ENCODE data around the gene MAP4. TPM values are rescaled to one million over a fixed set of nuclear protein-coding genes. Genes with fewer than 3 reads are reported as not detected.
A peak's percentile ranks its signal among the peaks of the same experiment; 100 is the strongest.
"Not testable (repeated sequence)": the region's sequence is repeated elsewhere in the genome, so short reads cannot be mapped to it uniquely, and the experiment has no call there.

Gene MAP4
- total RNA-seq, 1 experiment from 2014 or later: 55.2 TPM

GRCh38 chr3:47910233-47910632 is 106.0 kb downstream of the MAP4 start:
- in situ Hi-C loops (cut with HindIII; ENCODE audit: low sequenced_read_pairs): no loop called here
- DNase-seq (ENCODE audit: low spot score): peak; percentile 19

DNA sequence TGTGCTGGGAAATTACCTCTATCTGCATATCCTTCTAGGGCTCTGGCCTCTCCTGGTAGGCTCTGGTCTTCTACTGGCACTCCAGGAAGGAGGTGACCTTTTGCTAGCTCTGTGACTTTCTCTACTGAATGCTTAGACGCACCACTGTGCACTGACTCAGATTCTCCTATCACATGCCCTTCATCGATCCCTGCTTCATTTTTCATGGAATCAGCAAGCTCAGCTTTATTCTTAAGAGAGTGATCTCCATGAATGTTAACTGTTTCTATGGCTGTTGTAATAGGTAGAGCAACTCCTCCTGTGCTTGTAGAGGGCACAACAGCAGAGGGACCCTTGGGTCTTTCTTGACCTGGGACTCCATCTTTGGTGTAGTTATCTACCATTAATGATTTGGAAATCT is 106.6 kb downstream of the MAP4 start:
- in situ Hi-C loops (cut with HindIII; ENCODE audit: low sequenced_read_pairs): no loop called here
- DNase-seq (ENCODE audit: low spot score): no peak

DNA sequence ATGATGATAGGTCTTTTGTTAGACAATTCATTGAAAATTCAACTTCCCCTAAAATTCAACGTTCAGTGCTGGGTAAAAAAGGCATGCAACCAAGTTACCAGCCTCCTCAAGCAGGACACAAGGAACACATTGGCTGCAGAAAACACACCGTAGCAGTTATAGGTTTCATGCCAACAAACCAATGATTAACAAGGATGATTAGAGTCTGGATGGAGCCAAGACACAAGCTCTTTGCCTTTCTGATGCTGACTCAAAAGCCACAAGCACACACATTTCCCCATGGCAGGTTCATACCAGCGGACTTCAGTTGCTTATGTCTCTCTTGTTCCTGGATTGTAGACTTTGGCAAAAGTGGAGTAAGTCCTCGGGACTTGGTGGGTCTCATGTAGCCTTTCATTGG is 107.5 kb downstream of the MAP4 start:
- in situ Hi-C loops (cut with HindIII; ENCODE audit: low sequenced_read_pairs): no loop called here
- DNase-seq (ENCODE audit: low spot score): no peak

- in situ Hi-C loops (cut with HindIII; ENCODE audit: low sequenced_read_pairs): no loop called here
- no peak for DNase-seq (ENCODE audit: low spot score)
Measured at GRCh38 chr3:47907784-47908183, 108.4 kb downstream of the MAP4 start.

- in situ Hi-C loops (cut with HindIII; ENCODE audit: low sequenced_read_pairs): loop anchor here (5.0 kb wide), 1 partner anchor 80 kb away; no protein-coding TSS in a partner anchor
- no peak for DNase-seq (ENCODE audit: low spot score)
Measured at GRCh38 chr3:47902746-47903145, 113.5 kb downstream of the MAP4 start.

- no peak for DNase-seq (ENCODE audit: low spot score)
- in situ Hi-C loops (cut with HindIII; ENCODE audit: low sequenced_read_pairs): loop anchor here (5.0 kb wide), 1 partner anchor 81 kb away; no protein-coding TSS in a partner anchor
Measured at GRCh38 chr3:47901280-47901833, 114.9 kb downstream of the MAP4 start.

GRCh38 chr3:47899495-47900108 is 116.6 kb downstream of the MAP4 start:
- no peak for DNase-seq (ENCODE audit: low spot score)
- in situ Hi-C loops (cut with HindIII; ENCODE audit: low sequenced_read_pairs): loop anchor here (5.0 kb wide), 1 partner anchor 83 kb away; no protein-coding TSS in a partner anchor

- in situ Hi-C loops (cut with HindIII; ENCODE audit: low sequenced_read_pairs): no loop called here
- no peak for DNase-seq (ENCODE audit: low spot score)
Measured at GRCh38 chr3:47897954-47898353, 118.3 kb downstream of the MAP4 start.

GRCh38 chr3:47896736-47897135 is 119.5 kb downstream of the MAP4 start:
- in situ Hi-C loops (cut with HindIII; ENCODE audit: low sequenced_read_pairs): no loop called here
- no peak for DNase-seq (ENCODE audit: low spot score)

DNA sequence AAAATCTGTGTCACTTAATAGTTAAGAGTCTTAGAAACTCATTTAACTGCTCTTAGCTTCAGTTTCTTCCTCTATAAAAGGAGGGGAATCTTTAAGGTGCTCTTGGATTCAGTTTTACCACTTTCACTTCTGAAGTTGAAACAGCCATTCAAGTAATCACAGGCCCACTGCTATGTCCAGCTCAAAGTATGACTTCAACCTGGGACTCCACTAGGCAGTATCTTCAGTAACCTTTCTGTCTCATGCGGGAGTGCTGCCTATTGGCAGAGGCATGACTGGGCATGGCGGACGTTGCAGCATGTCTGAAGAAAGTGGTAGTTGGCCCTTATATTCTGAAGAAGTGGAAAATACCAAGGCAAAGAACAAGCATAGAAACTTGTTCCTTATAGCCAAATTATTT is 121.0 kb downstream of the MAP4 start:
- in situ Hi-C loops (cut with HindIII; ENCODE audit: low sequenced_read_pairs): no loop called here
- DNase-seq (ENCODE audit: low spot score): no peak

DNA sequence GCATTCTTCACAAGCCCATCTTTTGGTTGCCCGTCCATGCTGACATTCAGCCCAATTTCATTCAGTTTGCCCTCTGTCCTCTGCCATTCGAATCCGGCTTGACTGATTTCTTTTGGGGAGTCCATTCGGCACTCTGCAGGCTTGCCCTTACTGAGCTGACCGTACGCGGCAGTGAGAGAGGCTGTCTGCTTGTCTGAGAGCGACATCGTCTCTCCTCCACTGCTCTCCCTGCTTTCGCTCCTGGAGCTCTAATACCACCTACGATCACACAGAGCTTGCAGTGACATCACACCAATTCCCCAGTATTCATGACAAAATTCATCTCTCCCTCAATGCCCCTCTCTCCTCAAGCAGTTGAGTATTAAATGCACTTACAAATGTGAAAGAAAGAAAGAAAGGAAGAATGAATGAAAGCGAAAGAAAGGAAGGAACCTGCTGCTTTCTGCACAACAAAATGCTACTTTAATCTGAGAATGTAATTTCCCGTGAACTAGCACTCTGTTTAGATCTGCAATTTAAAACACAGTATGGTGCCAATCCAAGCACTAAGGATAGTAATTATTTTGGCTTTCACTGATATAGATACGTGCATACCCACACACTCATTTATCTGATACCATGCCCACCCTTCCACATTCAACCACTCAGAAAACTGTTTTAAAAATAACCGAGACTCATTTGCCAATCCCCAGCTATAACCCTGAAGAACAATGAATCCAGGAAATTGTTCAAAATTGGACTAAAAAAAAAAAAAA is 123.8 kb downstream of the MAP4 start:
- in situ Hi-C loops (cut with HindIII; ENCODE audit: low sequenced_read_pairs): no loop called here
- peak; percentile 85 for DNase-seq (ENCODE audit: low spot score)

DNA sequence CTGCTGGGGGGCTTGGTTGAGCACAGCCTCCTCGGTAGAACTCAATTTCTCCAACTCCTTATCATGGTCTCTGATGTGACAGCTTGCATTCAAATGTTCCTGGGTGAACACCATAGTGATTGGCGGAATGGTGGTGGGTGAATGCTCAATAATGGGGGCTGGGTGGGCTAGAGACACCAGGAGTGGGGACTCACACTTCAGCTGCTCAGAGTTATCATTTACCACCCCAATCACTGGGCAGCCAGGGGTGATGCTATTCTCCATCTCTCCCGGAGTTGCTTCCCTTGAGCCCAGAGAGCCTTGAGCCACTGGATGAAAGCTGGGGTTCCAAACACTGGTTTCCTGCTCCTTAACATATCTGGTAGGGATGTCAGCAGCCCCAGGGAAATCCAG is 124.6 kb downstream of the MAP4 start:
- in situ Hi-C loops (cut with HindIII; ENCODE audit: low sequenced_read_pairs): no loop called here

GRCh38 chr3:47890828-47891612 is 125.2 kb downstream of the MAP4 start:
- peak; percentile 90 for DNase-seq (ENCODE audit: low spot score)
- in situ Hi-C loops (cut with HindIII; ENCODE audit: low sequenced_read_pairs): no loop called here

More for the DNA sequence above, 124.6 kb downstream of the MAP4 start:
- peak; percentile 53 for DNase-seq (ENCODE audit: low spot score)

DNA sequence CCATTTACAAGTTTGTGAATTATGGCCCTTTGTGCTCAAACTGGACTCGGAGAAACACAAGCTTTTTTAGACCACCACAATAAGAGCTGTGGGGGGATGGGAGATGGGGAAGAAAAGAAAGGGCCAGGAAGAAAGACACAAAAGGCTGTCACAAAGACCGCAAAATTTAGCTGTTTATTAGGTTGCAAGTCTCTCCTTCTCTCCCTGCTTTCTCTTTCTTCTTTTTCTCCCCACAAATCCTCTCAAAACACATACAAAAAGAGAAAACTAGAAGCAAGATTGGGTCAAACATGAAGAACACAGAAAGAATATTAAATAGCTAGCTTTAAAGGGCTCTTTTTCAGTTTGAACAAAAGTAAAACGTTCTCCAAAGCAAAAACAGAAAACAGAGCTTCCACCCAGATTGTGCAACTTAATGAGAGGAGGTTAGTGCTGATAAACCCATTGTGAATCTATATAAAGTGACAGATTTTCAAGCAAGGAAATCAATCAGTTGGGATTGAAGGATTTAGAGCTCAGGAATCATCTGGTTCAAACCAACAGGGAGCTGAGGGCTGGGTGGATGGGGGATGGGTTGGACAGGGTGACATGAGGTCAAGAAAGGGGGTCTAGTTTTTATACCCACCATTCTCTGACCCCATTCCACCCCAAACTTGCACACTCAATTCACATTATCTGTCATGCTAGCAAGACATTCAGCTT is 125.9 kb downstream of the MAP4 start:
- in situ Hi-C loops (cut with HindIII; ENCODE audit: low sequenced_read_pairs): no loop called here
- DNase-seq (ENCODE audit: low spot score): peak; percentile 44

- DNase-seq (ENCODE audit: low spot score): no peak
- in situ Hi-C loops (cut with HindIII; ENCODE audit: low sequenced_read_pairs): no loop called here
Measured at GRCh38 chr3:47888986-47889757, 127.0 kb downstream of the MAP4 start.

DNA sequence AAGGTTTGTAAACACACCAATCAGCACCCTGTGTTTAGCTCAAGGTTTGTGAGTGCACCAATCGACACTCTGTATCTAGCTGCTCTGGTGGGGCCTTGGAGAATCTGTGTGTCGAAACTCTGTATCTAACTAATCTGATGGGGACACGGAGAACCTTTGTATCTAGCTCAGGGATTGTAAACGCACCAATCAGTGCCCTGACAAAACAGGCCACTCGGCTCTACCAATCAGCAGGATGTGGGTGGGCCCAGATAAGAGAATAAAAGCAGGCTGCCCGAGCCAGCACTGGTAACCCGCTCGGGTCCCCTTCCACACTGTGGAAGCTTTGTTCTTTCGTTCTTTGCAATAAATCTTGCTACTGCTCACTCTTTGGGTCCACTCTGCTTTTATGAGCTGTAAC is 128.2 kb downstream of the MAP4 start:
- DNase-seq (ENCODE audit: low spot score); in situ Hi-C loops (cut with HindIII; ENCODE audit: low sequenced_read_pairs): not testable (repeated sequence)

- in situ Hi-C loops (cut with HindIII; ENCODE audit: low sequenced_read_pairs): no loop called here
Measured at GRCh38 chr3:47885168-47885567, 131.0 kb downstream of the MAP4 start.

GRCh38 chr3:47884603-47885002 is 131.6 kb downstream of the MAP4 start:
- no peak for DNase-seq (ENCODE audit: low spot score)
- in situ Hi-C loops (cut with HindIII; ENCODE audit: low sequenced_read_pairs): no loop called here

More at GRCh38 chr3:47885168-47885567, 131.0 kb downstream of the MAP4 start:
- no peak for DNase-seq (ENCODE audit: low spot score)
